ENCODE results near the gene RASD2.

DNA sequence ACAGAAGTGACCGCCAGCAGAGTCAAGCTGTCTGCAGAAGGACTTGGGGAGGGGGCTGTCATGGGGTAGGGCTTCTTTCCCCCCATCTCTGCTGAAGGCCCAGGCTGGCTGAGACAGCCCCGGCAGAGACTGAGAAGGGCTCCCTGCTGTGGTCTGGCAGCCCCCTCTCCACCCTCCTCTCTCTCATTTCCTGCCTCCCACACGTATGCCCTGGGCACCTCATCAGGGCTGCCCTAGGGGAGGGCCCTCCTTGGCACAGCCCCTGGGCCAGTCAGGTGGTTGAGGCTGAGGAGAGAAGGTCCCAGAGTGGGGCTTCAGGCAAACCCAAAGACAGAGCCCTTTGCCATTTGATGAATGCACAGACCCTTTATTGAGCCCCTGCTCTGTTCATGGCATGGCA is 3.6 kb downstream of the RASD2 start:
- TF ChIP-seq EZH2 (IDR thresholded peaks at IDR 0.05) (no peak), POLR2AphosphoS5 (IDR thresholded peaks at IDR 0.05; ENCODE audit: borderline replicate concordance, low read depth, low read length) (no peak), FOXP2 (optimal IDR thresholded peaks at IDR 0.05; ENCODE audit: control extremely low read depth, extremely low read length, insufficient read depth) (no peak)

All from SK-N-MC (cell line).